BJ (cell line): ENCODE results near the gene IL32. TPM values are rescaled to one million over a fixed set of nuclear protein-coding genes. Genes with fewer than 3 reads are reported as not detected.

Experiments used
- CTCF ChIA-PET: fragments of 350-600 bp; formaldehyde crosslinking; extraction: SDS; loops from one replicate; lab custom pipeline; 2021; ENCODE audit warnings: antibody characterized with exemption, inconsistent platforms; lab: Yijun Ruan, JAX
- POLR2A ChIA-PET: fragments of 300-600 bp; sonication (Branson Sonifier 250); formaldehyde crosslinking; extraction: SDS; loops from one replicate; lab custom pipeline; 2021; ENCODE audit warnings: antibody characterized with exemption; lab: Charles Lee
- DNase-seq: peaks from one replicate; pipeline ENCODE4 v3.0.0-alpha.2; 2011; ENCODE audit warnings: low read depth
- H3K27me3 ChIP-seq: 2 replicates; pipeline ENCODE4 v1.6.0; 2011; ENCODE audit warnings: low read length; ENCODE audit not compliant: control insufficient read depth, insufficient read depth
- H3K36me3 ChIP-seq: 2 replicates; pipeline ENCODE4 v1.5.1; 2011; ENCODE audit warnings: low read length; ENCODE audit not compliant: control insufficient read depth, insufficient read depth
- H3K4me3 ChIP-seq: 2 replicates; pipeline ENCODE4 v1.5.1; 2011; ENCODE audit warnings: low read depth, mild to moderate bottlenecking, control low read depth, low read length
- CTCF ChIP-seq: IDR thresholded peaks from 2 replicates; pipeline ENCODE4 v1.5.1; 2011; ENCODE audit warnings: low read depth, mild to moderate bottlenecking, control low read depth, inconsistent platforms, low read length, moderate library complexity; ENCODE audit not compliant: insufficient read depth
- polyA plus RNA-seq: library from polyadenylated mRNA; depleted of rRNA; stranded (reverse); fragments of >200 nt; gene quantifications from 2 replicates; pipeline ENCODE4 v1.2.3, GENCODE V29; 2011

The IL32 gene
- polyA plus RNA-seq, 1 experiment: 18.1 TPM

- ChIA-PET POLR2A (no interaction called here), CTCF (interaction anchor here (1.1 to 9.4 kb wide), 13 partner anchors 10 to 136 kb away, joined by 3 to 97 read pairs (median 7); partner anchors contain the start of genes HCFC1R1, MMP25, THOC6 and TNFRSF12A)
- Histone ChIP-seq H3K36me3 (no peaks in the 10 kb centered on the region), H3K4me3 (no peak overlapping the region), H3K27me3 (peaks cover 36% of the 10 kb centered on the region)
- no peak for DNase-seq
- TF ChIP-seq CTCF: no peak
Observed at GRCh38 chr16:3032624-3033023, 32.8 kb upstream of the IL32 start.

GRCh38 chr16:3035289-3035971, 30.0 kb upstream of the IL32 start:
- ChIA-PET CTCF (interaction anchor here (1.3 to 8.0 kb wide), 5 partner anchors 14 to 131 kb away, joined by 3 to 78 read pairs (median 4); partner anchors contain the start of genes HCFC1R1, THOC6 and TNFRSF12A), POLR2A (no interaction called here)

GRCh38 chr16:3035972-3036725, 29.3 kb upstream of the IL32 start:
- Histone ChIP-seq H3K36me3 (no peaks in the 10 kb centered on the region), H3K27me3 (peaks cover 49% of the 10 kb centered on the region), H3K4me3 (no peak overlapping the region)
- ChIA-PET POLR2A (no interaction called here), CTCF (interaction anchor here (1.3 to 1.8 kb wide), 3 partner anchors 8 to 22 kb away, joined by 3 to 4 read pairs (median 4); no protein-coding TSS in a partner anchor)
- no peak for DNase-seq
- TF ChIP-seq CTCF: no peak

More at GRCh38 chr16:3035289-3035971, 30.0 kb upstream of the IL32 start:
- no peaks in the 10 kb centered on the region for H3K36me3 ChIP-seq
- DNase-seq: no peak
- peaks cover 49% of the 10 kb centered on the region for H3K27me3 ChIP-seq
- H3K4me3 ChIP-seq: no peak overlapping the region
- no peak for TF ChIP-seq CTCF

- CTCF ChIA-PET: interaction anchor here (1.3 to 1.8 kb wide), 3 partner anchors 9 to 22 kb away, joined by 3 to 4 read pairs (median 4); no protein-coding TSS in a partner anchor
Observed at GRCh38 chr16:3036726-3037315, 28.6 kb upstream of the IL32 start, which contains the start of gene BICDL2. TSS of gene BICDL2 (minus strand) at chr16:3036944. CDS start at chr16:3035496, 1,448 bp downstream.

More at GRCh38 chr16:3036726-3037315, 28.6 kb upstream of the IL32 start, which contains the start of gene BICDL2:
- no peak for DNase-seq
- POLR2A ChIA-PET: no interaction called here
- H3K36me3 ChIP-seq: no peaks in the 10 kb centered on the region
- H3K4me3 ChIP-seq: no peak within 1 kb of the TSS
- no peak for TF ChIP-seq CTCF
- H3K27me3 ChIP-seq: peaks cover 50% of the 10 kb centered on the region
